HEK293 (cell line): ENCODE measurements around the gene TTC7B.

Source experiments
- CTCF ChIA-PET: fragments of 350-600 bp; formaldehyde crosslinking; extraction: SDS; loops from one replicate; lab custom pipeline; 2021; ENCODE audit warnings: antibody characterized with exemption; lab: Yijun Ruan, JAX
- POLR2A ChIA-PET: fragments of 300-600 bp; formaldehyde crosslinking; extraction: SDS; loops from one replicate; lab custom pipeline; 2020; ENCODE audit warnings: antibody characterized with exemption, inconsistent platforms; lab: Yijun Ruan, JAX
- H3K27ac ChIP-seq: fragments of 200-500 bp; sonication (Bioruptor generic); 2 replicates; pipeline ENCODE4 v1.5.1; 2014; ENCODE audit warnings: low read depth, low read length, control low read depth, inconsistent platforms; ENCODE audit errors: extremely low read depth
- H3K36me3 ChIP-seq, 2 experiments: fragments of 200-500 bp in 1 of 2; sonication (Bioruptor generic) in 1 of 2; 1 replicate in 1 of 2; 2 replicates in 1 of 2; pipeline ENCODE4 v1.5.1; 2014 to 2017; ENCODE audit warnings: inconsistent platforms in 2 of 2, low read length in 2 of 2; ENCODE audit not compliant: control insufficient read depth in 2 of 2, insufficient read depth in 1 of 2
- H3K4me1 ChIP-seq: fragments of 200-500 bp; sonication (Bioruptor generic); 2 replicates; pipeline ENCODE4 v1.5.1; 2014; ENCODE audit warnings: mild to moderate bottlenecking, low read length, inconsistent platforms; ENCODE audit not compliant: control insufficient read depth, insufficient read depth
- H3K4me3 ChIP-seq: 2 replicates; pipeline ENCODE4 v1.5.1; 2011; ENCODE audit warnings: low read depth, mild to moderate bottlenecking, control low read depth, low read length, moderate library complexity
- H3K9me3 ChIP-seq: fragments of 200-500 bp; sonication (Bioruptor generic); 2 replicates; pipeline ENCODE4 v1.5.1; 2014; ENCODE audit warnings: low read depth, low read length, inconsistent platforms; ENCODE audit not compliant: control insufficient read depth, insufficient read depth
- CTCF ChIP-seq: fragments of 450-650 bp; formaldehyde crosslinking; IDR thresholded peaks from 2 replicates; pipeline ENCODE4 v1.5.1; 2016; ENCODE audit warnings: missing biosample characterization, missing genetic modification characterization
- GLI2 ChIP-seq: fragments of 450-650 bp; formaldehyde crosslinking; IDR thresholded peaks from 2 replicates; pipeline ENCODE4; 2017; ENCODE audit warnings: missing biosample characterization, missing genetic modification characterization, low read depth, borderline replicate concordance
- PBX3 ChIP-seq: sonication (generic); formaldehyde crosslinking; IDR thresholded peaks from 2 replicates; pipeline ENCODE4 v1.8.1; 2022; ENCODE audit warnings: mild to moderate bottlenecking, moderate library complexity, missing genetic modification reagents
- SCRT1 ChIP-seq: fragments of 450-650 bp; formaldehyde crosslinking; IDR thresholded peaks from 2 replicates; pipeline ENCODE4 v1.5.1; 2016; ENCODE audit warnings: missing biosample characterization, missing genetic modification characterization, borderline replicate concordance
- SCRT2 ChIP-seq: fragments of 450-650 bp; formaldehyde crosslinking; IDR thresholded peaks from 2 replicates; pipeline ENCODE4 v1.5.1; 2016; ENCODE audit warnings: missing biosample characterization, missing genetic modification characterization
- SP7 ChIP-seq: fragments of 450-650 bp; formaldehyde crosslinking; IDR thresholded peaks from 2 replicates; pipeline ENCODE4 v1.5.1; 2016; ENCODE audit warnings: missing biosample characterization, missing genetic modification characterization
- WT1 ChIP-seq: fragments of 450-650 bp; formaldehyde crosslinking; IDR thresholded peaks from 2 replicates; pipeline ENCODE4 v1.5.1; 2016; ENCODE audit warnings: missing biosample characterization, missing genetic modification characterization
- ZBTB48 ChIP-seq: fragments of 450-650 bp; formaldehyde crosslinking; IDR thresholded peaks from 2 replicates; pipeline ENCODE4 v1.5.1; 2016; ENCODE audit warnings: missing biosample characterization, missing genetic modification characterization
- ZBTB6 ChIP-seq: fragments of 450-650 bp; formaldehyde crosslinking; IDR thresholded peaks from 2 replicates; pipeline ENCODE4 v1.5.1; 2017; ENCODE audit warnings: missing biosample characterization, missing genetic modification characterization
- ZBTB7A ChIP-seq: fragments of 450-650 bp; formaldehyde crosslinking; IDR thresholded peaks from 2 replicates; pipeline ENCODE4 v1.5.1; 2016; ENCODE audit warnings: low read depth, missing biosample characterization, missing genetic modification characterization
- ZNF112 ChIP-seq: fragments of 450-650 bp; formaldehyde crosslinking; IDR thresholded peaks from 2 replicates; pipeline ENCODE4 v1.5.0; 2017; ENCODE audit warnings: missing biosample characterization, missing genetic modification characterization
- ZNF174 ChIP-seq: fragments of 450-650 bp; formaldehyde crosslinking; IDR thresholded peaks from 2 replicates; pipeline ENCODE4 v1.5.0; 2017; ENCODE audit warnings: missing biosample characterization, mild to moderate bottlenecking, missing genetic modification characterization
- ZNF2 ChIP-seq: fragments of 450-650 bp; formaldehyde crosslinking; IDR thresholded peaks from 2 replicates; pipeline ENCODE4 v1.5.1; 2016; ENCODE audit warnings: missing biosample characterization, missing genetic modification characterization
- ZNF292 ChIP-seq: fragments of 450-650 bp; formaldehyde crosslinking; IDR thresholded peaks from 2 replicates; pipeline ENCODE4 v1.5.1; 2016; ENCODE audit warnings: low read depth, missing biosample characterization, missing genetic modification characterization, borderline replicate concordance
- ZNF433 ChIP-seq: fragments of 450-650 bp; formaldehyde crosslinking; IDR thresholded peaks from 2 replicates; pipeline ENCODE4 v1.5.1; 2016; ENCODE audit warnings: missing biosample characterization, missing genetic modification characterization, low read depth
- ZNF521 ChIP-seq: fragments of 450-650 bp; formaldehyde crosslinking; IDR thresholded peaks from 2 replicates; pipeline ENCODE4 v1.5.1; 2017; ENCODE audit warnings: missing biosample characterization, mild to moderate bottlenecking, missing genetic modification characterization
- ZNF548 ChIP-seq: fragments of 450-650 bp; formaldehyde crosslinking; IDR thresholded peaks from 2 replicates; pipeline ENCODE4 v1.5.1; 2016; ENCODE audit warnings: missing biosample characterization, missing genetic modification characterization
- ZNF555 ChIP-seq: fragments of 450-650 bp; formaldehyde crosslinking; conservative IDR thresholded peaks from 2 replicates; pipeline ENCODE4 v1.5.1; 2017; ENCODE audit warnings: missing biosample characterization, mild to moderate bottlenecking, missing genetic modification characterization, inconsistent platforms
- ZNF626 ChIP-seq: fragments of 450-650 bp; sonication (Bioruptor Pico); formaldehyde crosslinking; IDR thresholded peaks from 2 replicates; pipeline ENCODE4 v1.5.1; 2018; ENCODE audit warnings: missing biosample characterization, missing genetic modification characterization, inconsistent platforms

TTC7B gene

GRCh38 chr14:90641615-90642243 is 174.5 kb downstream of the TTC7B start (continued):
- no peak for TF ChIP-seq WT1 (tag by site-specific recombination)
- no peak for TF ChIP-seq ZNF2 (tag by site-specific recombination)
- TF ChIP-seq ZBTB48 (tag by site-specific recombination), result no peak
- no peak for TF ChIP-seq ZBTB7A (tag by site-specific recombination)
- TF ChIP-seq ZNF433 (tag by site-specific recombination), result no peak

GRCh38 chr14:90641168-90641567 is 175.1 kb downstream of the TTC7B start:
- ChIA-PET POLR2A (no interaction called here), CTCF (no interaction called here)
- TF ChIP-seq ZNF548 (tag by site-specific recombination), result no peak
- TF ChIP-seq SCRT1 (tag by site-specific recombination), result peak; percentile 74
- no peak for TF ChIP-seq GLI2 (tag by site-specific recombination)
- TF ChIP-seq SCRT2 (tag by site-specific recombination), result peak; percentile 83
- H3K36me3 ChIP-seq, result peaks cover 16 to 39% of the 10 kb centered on the region in 2 experiments
- no peaks in the 10 kb centered on the region for H3K9me3 ChIP-seq
- H3K4me3 ChIP-seq, result no peak overlapping the region
- no peaks in the 10 kb centered on the region for H3K4me1 ChIP-seq
- H3K27ac ChIP-seq, result no peak overlapping the region

- H3K36me3 ChIP-seq, result peaks cover 16 to 27% of the 10 kb centered on the region in 2 experiments
- CTCF ChIA-PET, result no interaction called here
- TF ChIP-seq ZNF555 (tag by site-specific recombination) (no peak), CTCF (tag by site-specific recombination) (no peak), PBX3 (CRISPR knock-in tag) (no peak), ZNF174 (tag by site-specific recombination) (no peak), ZBTB6 (tag by site-specific recombination) (no peak), ZNF292 (tag by site-specific recombination) (no peak), SP7 (tag by site-specific recombination) (no peak), ZNF112 (tag by site-specific recombination) (no peak), ZNF626 (tag by site-specific recombination) (no peak), ZNF521 (tag by site-specific recombination) (no peak)
- TF ChIP-seq, all 188 proteins: peak for 0
- Histone ChIP-seq H3K9me3 (no peaks in the 10 kb centered on the region), H3K4me3 (no peak overlapping the region), H3K27ac (no peak overlapping the region), H3K4me1 (no peaks in the 10 kb centered on the region)
- POLR2A ChIA-PET, result no interaction called here
These were observed 176.6 kb downstream of the TTC7B start for GRCh38 chr14:90639641-90640040.
